ENCODE data around the gene PAPOLA. TPM values are rescaled to one million over a fixed set of nuclear protein-coding genes. Genes with fewer than 3 reads are reported as not detected.
A peak's percentile ranks its signal among the peaks of the same experiment; 100 is the strongest.

PAPOLA gene
- total RNA-seq, 1 experiment from 2014 or later = 194 TPM

- Mint-ChIP-seq H3K9me3 (ENCODE audit: unreplicated experiment) (no peaks in the 10 kb centered on the region), H3K27me3 (ENCODE audit: insufficient read depth, unreplicated experiment) (no peaks in the 10 kb centered on the region)
- intact Hi-C loops (cut with micrococcal nuclease) = no loop called here
These were observed 9.0 kb upstream of the PAPOLA start for GRCh38 chr14:96493178-96493577.

GRCh38 chr14:96494331-96494730 is 7.9 kb upstream of the PAPOLA start:
- H3K4me1 Mint-ChIP-seq (ENCODE audit: insufficient read depth, unreplicated experiment) = peaks cover 12% of the 10 kb centered on the region
- no peaks in the 10 kb centered on the region for H3K27me3 Mint-ChIP-seq (ENCODE audit: insufficient read depth, unreplicated experiment)
- no peaks in the 10 kb centered on the region for H3K36me3 Mint-ChIP-seq (ENCODE audit: insufficient read depth, unreplicated experiment)
- CTCF ChIA-PET = interaction anchor here (0.7 kb wide), 1 partner anchor 505 kb away, joined by 3 read pairs; no protein-coding TSS in a partner anchor
- no peak for DNase-seq (ENCODE audit: unreplicated experiment)
- intact Hi-C loops (cut with micrococcal nuclease) = no loop called here
- no TSS peak for BruUV-seq (replicated peaks)
- H3K9me3 Mint-ChIP-seq (ENCODE audit: unreplicated experiment) = no peaks in the 10 kb centered on the region
- POLR2A ChIA-PET = no interaction called here
- no peak overlapping the region for H3K27ac Mint-ChIP-seq (ENCODE audit: low read depth, unreplicated experiment)
- no peak for TF ChIP-seq CTCF (IDR thresholded peaks at IDR 0.05; ENCODE audit: unreplicated experiment)
- no peak overlapping the region for H3K4me3 Mint-ChIP-seq (ENCODE audit: unreplicated experiment)

More at GRCh38 chr14:96493178-96493577, 9.0 kb upstream of the PAPOLA start:
- Mint-ChIP-seq H3K36me3 (ENCODE audit: insufficient read depth, unreplicated experiment) (no peaks in the 10 kb centered on the region), H3K4me1 (ENCODE audit: insufficient read depth, unreplicated experiment) (peaks cover 11% of the 10 kb centered on the region), H3K27ac (ENCODE audit: low read depth, unreplicated experiment) (no peak overlapping the region), H3K4me3 (ENCODE audit: unreplicated experiment) (no peak overlapping the region)
- CTCF ChIA-PET = no interaction called here
- POLR2A ChIA-PET = no interaction called here
- DNase-seq (ENCODE audit: unreplicated experiment) = no peak
- TF ChIP-seq CTCF (IDR thresholded peaks at IDR 0.05; ENCODE audit: unreplicated experiment) = no peak
- BruUV-seq (replicated peaks) = no TSS peak

DNA sequence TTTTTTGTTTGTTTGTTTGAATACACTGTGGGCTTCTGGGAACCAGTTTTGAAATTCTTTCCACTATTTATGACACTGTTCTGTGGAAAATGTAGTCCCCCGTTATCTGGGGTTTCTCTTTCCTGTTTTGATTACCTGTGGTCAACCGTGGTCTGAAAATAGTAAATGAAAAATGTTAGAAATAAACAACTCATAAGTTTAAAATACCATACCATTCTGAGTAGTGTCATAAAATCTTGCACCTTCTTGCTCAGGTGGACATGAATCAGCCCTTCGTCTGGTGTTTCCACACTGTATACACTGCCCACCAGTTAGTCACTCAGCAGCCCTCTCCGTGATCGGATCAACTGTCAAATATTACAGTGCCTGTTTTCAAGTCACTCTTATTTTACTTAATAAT is 5.1 kb upstream of the PAPOLA start:
- Mint-ChIP-seq H3K9me3 (ENCODE audit: unreplicated experiment) (no peaks in the 10 kb centered on the region), H3K4me1 (ENCODE audit: insufficient read depth, unreplicated experiment) (peaks cover 12% of the 10 kb centered on the region), H3K4me3 (ENCODE audit: unreplicated experiment) (no peak overlapping the region), H3K27ac (ENCODE audit: low read depth, unreplicated experiment) (peak overlapping the region; percentile 59), H3K36me3 (ENCODE audit: insufficient read depth, unreplicated experiment) (peaks cover 6% of the 10 kb centered on the region), H3K27me3 (ENCODE audit: insufficient read depth, unreplicated experiment) (no peaks in the 10 kb centered on the region)
- no peak for TF ChIP-seq CTCF (IDR thresholded peaks at IDR 0.05; ENCODE audit: unreplicated experiment)
- intact Hi-C loops (cut with micrococcal nuclease) = no loop called here
- ChIA-PET CTCF (no interaction called here), POLR2A (no interaction called here)
- DNase-seq (ENCODE audit: unreplicated experiment) = peak; percentile 21
- BruUV-seq (replicated peaks) = no TSS peak

DNA sequence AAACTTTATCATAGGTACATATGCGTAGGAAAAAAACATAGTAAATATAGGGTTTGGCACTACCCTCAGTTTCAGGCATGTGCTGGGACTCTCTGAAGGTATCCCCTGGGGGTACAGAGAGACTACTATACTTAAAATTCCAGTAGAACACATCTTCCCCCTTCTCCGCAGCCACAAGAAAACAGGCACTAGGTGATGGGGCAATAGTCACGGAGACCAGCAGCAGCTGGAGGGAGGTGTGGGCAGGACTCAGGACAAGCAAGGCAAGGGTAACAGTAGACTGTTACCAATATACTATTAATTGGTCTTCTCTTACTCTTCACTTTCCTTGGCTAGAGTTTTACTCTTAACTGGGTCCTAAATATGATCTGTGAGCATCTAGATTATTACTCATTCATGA is 4.6 kb upstream of the PAPOLA start:
- H3K27ac Mint-ChIP-seq (ENCODE audit: low read depth, unreplicated experiment) = peak overlapping the region; percentile 59
- no TSS peak for BruUV-seq (replicated peaks)
- no peaks in the 10 kb centered on the region for H3K27me3 Mint-ChIP-seq (ENCODE audit: insufficient read depth, unreplicated experiment)
- no peaks in the 10 kb centered on the region for H3K9me3 Mint-ChIP-seq (ENCODE audit: unreplicated experiment)
- H3K36me3 Mint-ChIP-seq (ENCODE audit: insufficient read depth, unreplicated experiment) = peaks cover 6% of the 10 kb centered on the region
- H3K4me1 Mint-ChIP-seq (ENCODE audit: insufficient read depth, unreplicated experiment) = peaks cover 12% of the 10 kb centered on the region
- ChIA-PET CTCF (no interaction called here), POLR2A (interaction anchor here (0.6 to 1.2 kb wide), 3 partner anchors 17 to 30 kb away, joined by 3 to 4 read pairs (median 4); no protein-coding TSS in a partner anchor)
- TF ChIP-seq CTCF (IDR thresholded peaks at IDR 0.05; ENCODE audit: unreplicated experiment) = no peak
- intact Hi-C loops (cut with micrococcal nuclease) = no loop called here
- H3K4me3 Mint-ChIP-seq (ENCODE audit: unreplicated experiment) = no peak overlapping the region
- no peak for DNase-seq (ENCODE audit: unreplicated experiment)
